Uterus (tissue), 2 donors: ENCODE results near the gene RNASE12.

ENCODE experiments used
- CTCF ChIP-seq, 4 experiments: fragments of 200-600 bp in 2 of 4; fragments of 450-650 bp in 2 of 4; sonication (generic) in 2 of 4; IDR thresholded peaks; one replicate each; pipeline ENCODE4 v1.5.1; 2016 to 2019; ENCODE audit warnings: antibody characterized with exemption in 4 of 4, mild to moderate bottlenecking in 2 of 4, moderate library complexity in 1 of 4
- POLR2A ChIP-seq, 2 donors: fragments of 450-650 bp; IDR thresholded peaks; one replicate each; pipeline ENCODE4 v1.6.1; 2016; ENCODE audit warnings: antibody characterized with exemption in 2 of 2, mild to moderate bottlenecking in 1 of 2, moderate library complexity in 1 of 2

- TF ChIP-seq CTCF (IDR thresholded peaks at IDR 0.05) (no peak), POLR2A (IDR thresholded peaks at IDR 0.05) (no peak)
Measured at GRCh38 chr14:20611277-20611676, 20.1 kb upstream of the RNASE12 start.
